ENCODE data around the gene FBRS.

Gene FBRS

GRCh38 chr16:30664616-30665109 lies 6.4 kb downstream of the FBRS start:
- no peak overlapping the region for H3K4me3 ChIP-seq (ENCODE audit: control insufficient read depth, low read depth, low read length)
- no peak for DNase-seq (ENCODE audit: low read depth)

GRCh38 chr16:30665155-30665829 lies 7.1 kb downstream of the FBRS start:
- TF ChIP-seq CTCF (conservative IDR thresholded peaks at IDR 0.05; ENCODE audit: control insufficient read depth, insufficient read depth, low read depth, low read length) = no peak
- no peak overlapping the region for H3K4me3 ChIP-seq (ENCODE audit: control insufficient read depth, low read depth, low read length)
- no peak for DNase-seq (ENCODE audit: low read depth)

More at GRCh38 chr16:30664616-30665109, 6.4 kb downstream of the FBRS start:
- TF ChIP-seq CTCF (conservative IDR thresholded peaks at IDR 0.05; ENCODE audit: control insufficient read depth, insufficient read depth, low read depth, low read length) = no peak

GRCh38 chr16:30665830-30666190 lies 7.6 kb downstream of the FBRS start:
- DNase-seq (ENCODE audit: low read depth) = no peak
- H3K4me3 ChIP-seq (ENCODE audit: control insufficient read depth, low read depth, low read length) = no peak overlapping the region
- TF ChIP-seq CTCF (conservative IDR thresholded peaks at IDR 0.05; ENCODE audit: control insufficient read depth, insufficient read depth, low read depth, low read length) = no peak

GRCh38 chr16:30666681-30667080 lies 8.4 kb downstream of the FBRS start:
- TF ChIP-seq CTCF (conservative IDR thresholded peaks at IDR 0.05; ENCODE audit: control insufficient read depth, insufficient read depth, low read depth, low read length) = no peak
- no peak overlapping the region for H3K4me3 ChIP-seq (ENCODE audit: control insufficient read depth, low read depth, low read length)
- DNase-seq (ENCODE audit: low read depth) = peak; percentile 73

GRCh38 chr16:30667361-30667905 lies 9.2 kb downstream of the FBRS start:
- DNase-seq (ENCODE audit: low read depth) = no peak
- TF ChIP-seq CTCF (conservative IDR thresholded peaks at IDR 0.05; ENCODE audit: control insufficient read depth, insufficient read depth, low read depth, low read length) = no peak

GRCh38 chr16:30668393-30668792 lies 10.2 kb downstream of the FBRS start:
- no peak for DNase-seq (ENCODE audit: low read depth)
- no peak overlapping the region for H3K4me3 ChIP-seq (ENCODE audit: control insufficient read depth, low read depth, low read length)
- TF ChIP-seq CTCF (conservative IDR thresholded peaks at IDR 0.05; ENCODE audit: control insufficient read depth, insufficient read depth, low read depth, low read length) = no peak

More at GRCh38 chr16:30667361-30667905, 9.2 kb downstream of the FBRS start:
- no peak overlapping the region for H3K4me3 ChIP-seq (ENCODE audit: control insufficient read depth, low read depth, low read length)
